ENCODE data around the gene WDFY1. TPM values are rescaled to one million over a fixed set of nuclear protein-coding genes. Genes with fewer than 3 reads are reported as not detected.

The WDFY1 gene
- total RNA-seq, 4 donors from 2014 or later = 28.1 to 38.4 (median 31.8) TPM

GRCh38 chr2:223894968-223895367, 50.2 kb downstream of the WDFY1 start:
- no peak overlapping the region for H3K4me3 ChIP-seq (ENCODE audit: low read depth, poor library complexity, severe bottlenecking)
- no peak for DNase-seq (ENCODE audit: low spot score in 2 of 2)
- WGBS, 2 donors = 89 to 90% methylated on average over 1 of the region's 1 CpG
- intact Hi-C loops (cut with DNase I; ENCODE audit: low total_unique reads) = no loop called here
- TF ChIP-seq CTCF (IDR thresholded peaks at IDR 0.05) (no peak), POLR2A (IDR thresholded peaks at IDR 0.05) (no peak)

- 93 to 96% methylated on average over 8 of the region's 8 CpGs for WGBS, 2 donors
Measured at GRCh38 chr2:223894009-223894408, 51.1 kb downstream of the WDFY1 start.

GRCh38 chr2:223890721-223891120, 54.4 kb downstream of the WDFY1 start:
- TF ChIP-seq POLR2A (IDR thresholded peaks at IDR 0.05) (no peak), CTCF (IDR thresholded peaks at IDR 0.05) (no peak)
- intact Hi-C loops (cut with DNase I; ENCODE audit: low total_unique reads) = no loop called here
- H3K4me3 ChIP-seq (ENCODE audit: low read depth, poor library complexity, severe bottlenecking) = no peak overlapping the region
- no peak for DNase-seq (ENCODE audit: low spot score in 2 of 2)
- WGBS, 2 donors = 63 to 66% methylated on average over 4 of the region's 4 CpGs

More at GRCh38 chr2:223894009-223894408, 51.1 kb downstream of the WDFY1 start:
- peak in 1 of 2 donors; percentile 71 for DNase-seq (ENCODE audit: low spot score in 2 of 2)
- intact Hi-C loops (cut with DNase I; ENCODE audit: low total_unique reads) = no loop called here
- H3K4me3 ChIP-seq (ENCODE audit: low read depth, poor library complexity, severe bottlenecking) = no peak overlapping the region
- TF ChIP-seq CTCF (IDR thresholded peaks at IDR 0.05) (no peak), POLR2A (IDR thresholded peaks at IDR 0.05) (no peak)

- intact Hi-C loops (cut with DNase I; ENCODE audit: low total_unique reads) = no loop called here
- 98 to 100% methylated on average over 3 of the region's 3 CpGs for WGBS, 2 donors
- no peak for DNase-seq (ENCODE audit: low spot score in 2 of 2)
- H3K4me3 ChIP-seq (ENCODE audit: low read depth, poor library complexity, severe bottlenecking) = no peak overlapping the region
- TF ChIP-seq CTCF (IDR thresholded peaks at IDR 0.05) (no peak), POLR2A (IDR thresholded peaks at IDR 0.05) (no peak)
Measured at GRCh38 chr2:223889229-223889628, 55.9 kb downstream of the WDFY1 start.

GRCh38 chr2:223888251-223888650, 56.9 kb downstream of the WDFY1 start:
- TF ChIP-seq CTCF (IDR thresholded peaks at IDR 0.05) = no peak
- no peak for TF ChIP-seq POLR2A (IDR thresholded peaks at IDR 0.05)
- DNase-seq (ENCODE audit: low spot score in 2 of 2) = no peak
- intact Hi-C loops (cut with DNase I; ENCODE audit: low total_unique reads) = no loop called here
- WGBS, 2 donors = 92 to 94% methylated on average over 2 of the region's 2 CpGs
- no peak overlapping the region for H3K4me3 ChIP-seq (ENCODE audit: low read depth, poor library complexity, severe bottlenecking)

- DNase-seq (ENCODE audit: low spot score in 2 of 2) = no peak
- intact Hi-C loops (cut with DNase I; ENCODE audit: low total_unique reads) = no loop called here
- H3K4me3 ChIP-seq (ENCODE audit: low read depth, poor library complexity, severe bottlenecking) = no peak overlapping the region
- 61 to 64% methylated on average over 5 of the region's 5 CpGs for WGBS, 2 donors
- TF ChIP-seq CTCF (IDR thresholded peaks at IDR 0.05) (no peak), POLR2A (IDR thresholded peaks at IDR 0.05) (no peak)
Measured at GRCh38 chr2:223887127-223887526, 58.0 kb downstream of the WDFY1 start.
